ENCODE data around the gene GLRB. TPM values are rescaled to one million over a fixed set of nuclear protein-coding genes. Genes with fewer than 3 reads are reported as not detected.

GLRB gene
- total and polyA plus RNA-seq, 10 of the 15 experiments (the other 5 are each of a cell fraction or from before 2014, with no cell fraction given), result 0.04 TPM; not detected in 9

DNA sequence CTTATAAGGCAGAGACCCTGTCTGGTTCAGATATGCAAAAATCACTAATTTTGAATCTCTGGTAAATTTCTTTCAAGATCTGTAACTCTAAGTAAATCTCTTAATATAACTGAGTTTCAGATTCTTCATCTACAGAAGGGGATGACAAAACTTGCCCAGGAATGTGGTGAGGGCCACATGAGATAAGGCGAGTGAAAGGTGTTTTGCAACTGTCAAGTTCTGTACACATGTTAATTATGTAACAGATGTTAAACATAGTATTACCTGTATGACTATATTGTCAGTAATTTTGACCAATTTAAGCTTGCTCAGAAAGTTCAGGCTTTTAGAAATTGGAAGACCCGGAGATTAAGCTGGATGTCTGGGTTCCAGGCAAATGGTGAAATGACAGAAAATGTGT, 549 bp upstream of the GLRB start:
- H3K4me2 ChIP-seq (ENCODE audit: control insufficient read depth, insufficient read depth), result no peak overlapping the region
- WGBS (ENCODE audit: insufficient coverage, insufficient replicate concordance, low lambda C conversion rate, missing lambda C conversion rate), result 44% methylated on average over 2 of the region's 2 CpGs
- ChIA-PET SMC1A (ENCODE audit: uncharacterized antibody, unreplicated experiment) (no interaction called here), POLR2A (no interaction called here), CTCF (no interaction called here), RAD21 (ENCODE audit: unreplicated experiment) (no interaction called here)
- ATAC-seq, result no peak
- no peak for DNase-seq (ENCODE audit: low read depth, low spot score)
- in situ Hi-C loops (cut with MboI), result no loop called here
- H2AFZ ChIP-seq (ENCODE audit: control insufficient read depth, low read depth, low read length), result no peak overlapping the region
- no TSS peak for BruUV-seq (replicated peaks)
- peaks cover 0 to 2% of the 10 kb centered on the region in 2 experiments; a peak in 2 of 4 replicates for H3K27me3 ChIP-seq (replicated peaks in 1 of 2; ENCODE audit: control insufficient read depth in 2 of 2, insufficient read depth in 2 of 2, low read length in 1 of 2)
- H3K4me1 ChIP-seq (ENCODE audit: control insufficient read depth, insufficient read depth, low read length), result no peaks in the 10 kb centered on the region
- H4K20me1 ChIP-seq (ENCODE audit: control insufficient read depth, insufficient read depth), result no peaks in the 10 kb centered on the region
- H3K9ac ChIP-seq (ENCODE audit: control insufficient read depth, insufficient read depth, low read length), result no peak overlapping the region
- no peak overlapping the region for H3K4me3 ChIP-seq
- FAIRE-seq, result no peak
- no peaks in the 10 kb centered on the region for H3K36me3 ChIP-seq (ENCODE audit: control insufficient read depth in 2 of 2, insufficient read depth in 2 of 2, low read length in 1 of 2)
- intact Hi-C loops (cut with micrococcal nuclease; ENCODE audit: unreplicated experiment), result no loop called here
- H3K27ac ChIP-seq (ENCODE audit: control insufficient read depth, insufficient read depth), result no peak overlapping the region
- H3K9me3 ChIP-seq (replicated peaks; ENCODE audit: control insufficient read depth, insufficient read depth, low read length), result no peaks in the 10 kb centered on the region
- H3K79me2 ChIP-seq (ENCODE audit: control insufficient read depth, insufficient read depth, low read length), result no peaks in the 10 kb centered on the region
- TF ChIP-seq CEBPB (IDR thresholded peaks at IDR 0.05; ENCODE audit: borderline replicate concordance in 1 of 2, low read depth in 2 of 2, low read length in 2 of 2) (no peak), SREBF2 (IDR thresholded peaks at IDR 0.05; ENCODE audit: low read length) (no peak), MTA2 (IDR thresholded peaks at IDR 0.05; ENCODE audit: low read depth) (no peak), FOS (IDR thresholded peaks at IDR 0.05; ENCODE audit: borderline replicate concordance, extremely low read depth, insufficient read length) (no peak), BACH1 (IDR thresholded peaks at IDR 0.05; ENCODE audit: borderline replicate concordance) (no peak), EGR1 (IDR thresholded peaks at IDR 0.05; ENCODE audit: borderline replicate concordance in 1 of 2, low read depth in 2 of 2, low read length in 2 of 2) (no peak), ZBTB4 (CRISPR knock-in tag; IDR thresholded peaks at IDR 0.05) (no peak)
- TF ChIP-seq, protein P1, sequence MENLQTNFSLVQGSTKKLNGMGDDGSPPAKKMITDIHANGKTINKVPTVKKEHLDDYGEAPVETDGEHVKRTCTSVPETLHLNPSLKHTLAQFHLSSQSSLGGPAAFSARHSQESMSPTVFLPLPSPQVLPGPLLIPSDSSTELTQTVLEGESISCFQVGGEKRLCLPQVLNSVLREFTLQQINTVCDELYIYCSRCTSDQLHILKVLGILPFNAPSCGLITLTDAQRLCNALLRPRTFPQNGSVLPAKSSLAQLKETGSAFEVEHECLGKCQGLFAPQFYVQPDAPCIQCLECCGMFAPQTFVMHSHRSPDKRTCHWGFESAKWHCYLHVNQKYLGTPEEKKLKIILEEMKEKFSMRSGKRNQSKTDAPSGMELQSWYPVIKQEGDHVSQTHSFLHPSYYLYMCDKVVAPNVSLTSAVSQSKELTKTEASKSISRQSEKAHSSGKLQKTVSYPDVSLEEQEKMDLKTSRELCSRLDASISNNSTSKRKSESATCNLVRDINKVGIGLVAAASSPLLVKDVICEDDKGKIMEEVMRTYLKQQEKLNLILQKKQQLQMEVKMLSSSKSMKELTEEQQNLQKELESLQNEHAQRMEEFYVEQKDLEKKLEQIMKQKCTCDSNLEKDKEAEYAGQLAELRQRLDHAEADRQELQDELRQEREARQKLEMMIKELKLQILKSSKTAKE (IDR thresholded peaks at IDR 0.05; ENCODE audit: low read depth, poor library complexity, severe bottlenecking), result no peak
- TF ChIP-seq, protein P2, sequence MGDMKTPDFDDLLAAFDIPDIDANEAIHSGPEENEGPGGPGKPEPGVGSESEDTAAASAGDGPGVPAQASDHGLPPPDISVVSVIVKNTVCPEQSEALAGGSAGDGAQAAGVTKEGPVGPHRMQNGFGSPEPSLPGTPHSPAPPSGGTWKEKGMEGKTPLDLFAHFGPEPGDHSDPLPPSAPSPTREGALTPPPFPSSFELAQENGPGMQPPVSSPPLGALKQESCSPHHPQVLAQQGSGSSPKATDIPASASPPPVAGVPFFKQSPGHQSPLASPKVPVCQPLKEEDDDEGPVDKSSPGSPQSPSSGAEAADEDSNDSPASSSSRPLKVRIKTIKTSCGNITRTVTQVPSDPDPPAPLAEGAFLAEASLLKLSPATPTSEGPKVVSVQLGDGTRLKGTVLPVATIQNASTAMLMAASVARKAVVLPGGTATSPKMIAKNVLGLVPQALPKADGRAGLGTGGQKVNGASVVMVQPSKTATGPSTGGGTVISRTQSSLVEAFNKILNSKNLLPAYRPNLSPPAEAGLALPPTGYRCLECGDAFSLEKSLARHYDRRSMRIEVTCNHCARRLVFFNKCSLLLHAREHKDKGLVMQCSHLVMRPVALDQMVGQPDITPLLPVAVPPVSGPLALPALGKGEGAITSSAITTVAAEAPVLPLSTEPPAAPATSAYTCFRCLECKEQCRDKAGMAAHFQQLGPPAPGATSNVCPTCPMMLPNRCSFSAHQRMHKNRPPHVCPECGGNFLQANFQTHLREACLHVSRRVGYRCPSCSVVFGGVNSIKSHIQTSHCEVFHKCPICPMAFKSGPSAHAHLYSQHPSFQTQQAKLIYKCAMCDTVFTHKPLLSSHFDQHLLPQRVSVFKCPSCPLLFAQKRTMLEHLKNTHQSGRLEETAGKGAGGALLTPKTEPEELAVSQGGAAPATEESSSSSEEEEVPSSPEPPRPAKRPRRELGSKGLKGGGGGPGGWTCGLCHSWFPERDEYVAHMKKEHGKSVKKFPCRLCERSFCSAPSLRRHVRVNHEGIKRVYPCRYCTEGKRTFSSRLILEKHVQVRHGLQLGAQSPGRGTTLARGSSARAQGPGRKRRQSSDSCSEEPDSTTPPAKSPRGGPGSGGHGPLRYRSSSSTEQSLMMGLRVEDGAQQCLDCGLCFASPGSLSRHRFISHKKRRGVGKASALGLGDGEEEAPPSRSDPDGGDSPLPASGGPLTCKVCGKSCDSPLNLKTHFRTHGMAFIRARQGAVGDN (IDR thresholded peaks at IDR 0.05), result no peak

All from GM12878 (cell line).